Measurements from ENCODE around the gene SMIM36.
"Not testable (repeated sequence)": the region's sequence is repeated elsewhere in the genome, so short reads cannot be mapped to it uniquely, and the experiment has no call there.

SMIM36 gene

DNA sequence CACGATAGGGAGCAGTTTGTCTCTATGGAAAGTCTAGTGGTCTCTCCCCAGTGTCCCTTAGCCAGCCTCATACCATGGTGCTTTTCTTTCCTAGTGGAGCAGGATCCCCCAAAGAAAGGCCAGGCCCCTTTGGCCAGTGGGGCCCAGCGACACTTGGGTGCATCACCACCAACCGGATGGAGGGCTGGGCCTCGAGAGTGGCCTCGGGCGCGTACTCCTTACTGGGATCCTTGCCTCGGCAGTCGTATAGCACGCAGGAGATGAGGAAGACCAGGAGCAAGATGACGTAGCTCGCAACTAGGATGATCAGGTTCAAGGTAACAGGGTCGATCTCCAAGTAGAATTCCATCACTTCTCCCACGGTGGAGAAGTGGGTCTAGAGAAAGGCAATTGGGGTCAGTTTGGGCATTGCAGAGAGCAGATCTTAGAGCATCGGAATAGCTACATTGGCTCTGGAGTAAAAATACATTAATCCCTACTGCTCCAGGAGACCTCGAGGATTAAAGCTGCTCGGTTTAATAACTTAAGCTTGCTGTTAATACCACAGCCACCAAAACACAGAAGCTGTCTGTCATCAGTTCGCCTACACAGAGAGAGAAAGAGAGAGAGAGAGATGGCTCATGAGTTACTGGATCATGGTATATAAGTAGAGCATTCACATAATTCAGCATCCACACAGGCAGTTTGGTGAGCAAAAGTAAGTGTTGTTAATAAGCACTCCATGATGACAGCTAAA lies at the start of gene SMIM36:
SMIM36 (minus strand) TSS at position 467 of the 736 bp plus-strand sequence.
- DNase-seq (ENCODE audit: low read depth in 2 of 2), result no peak

GRCh38 chr17:55555772-55556171 lies 44.5 kb upstream of the SMIM36 start:
- no peak for DNase-seq (ENCODE audit: low read depth in 2 of 2)

DNA sequence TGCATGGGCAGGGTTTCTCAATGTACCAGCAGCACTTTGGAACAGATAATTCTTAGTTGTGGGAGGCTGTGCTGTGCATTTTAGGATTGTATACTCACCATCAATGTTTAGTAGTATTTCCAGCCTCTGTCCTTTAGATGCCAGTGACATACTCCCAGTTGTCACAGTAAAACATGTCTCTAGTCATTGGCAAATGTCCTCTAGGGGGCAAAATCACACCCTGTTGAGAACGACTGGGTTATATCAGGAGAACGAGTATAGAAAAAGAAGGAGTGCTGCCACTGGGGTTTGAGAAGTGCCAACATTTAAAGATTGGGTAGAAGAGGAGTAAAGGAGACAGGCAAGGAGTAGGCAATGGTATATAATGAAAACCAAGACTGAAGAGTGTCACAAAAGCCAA lies 37.9 kb upstream of the SMIM36 start:
- no peak for DNase-seq (ENCODE audit: low read depth in 2 of 2)

DNA sequence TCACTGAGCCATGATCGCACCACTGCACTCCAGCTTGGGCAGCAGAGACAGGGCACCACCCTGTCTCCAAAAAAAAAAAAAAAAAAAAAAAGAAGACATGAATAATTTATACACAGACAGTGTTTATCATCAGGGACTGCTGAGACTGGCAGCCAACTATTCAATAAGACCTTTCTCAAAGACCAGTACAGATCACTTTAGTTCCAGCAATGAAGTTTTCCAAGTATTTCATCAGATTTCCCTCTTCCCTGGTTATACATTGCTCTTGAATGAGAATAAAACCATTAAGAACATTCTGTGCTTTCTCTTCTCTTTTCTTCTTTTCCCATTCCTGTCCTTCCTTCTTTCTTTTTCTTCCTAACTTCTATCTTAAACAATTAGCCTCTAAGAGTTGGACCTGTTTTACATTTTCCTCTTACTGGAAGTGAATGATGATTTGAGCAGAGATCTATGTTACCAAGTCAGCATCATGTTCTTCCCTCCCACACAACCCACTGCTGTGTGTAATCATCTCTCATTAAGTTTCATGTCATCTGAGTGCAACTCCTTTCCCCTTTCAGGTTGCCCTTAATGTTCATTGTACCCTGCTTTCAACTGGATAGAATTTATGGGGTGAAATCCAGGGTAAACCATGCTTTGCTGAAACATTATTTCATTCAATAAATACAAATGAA lies 35.9 kb upstream of the SMIM36 start:
- DNase-seq (ENCODE audit: low read depth in 2 of 2), result no peak

DNA sequence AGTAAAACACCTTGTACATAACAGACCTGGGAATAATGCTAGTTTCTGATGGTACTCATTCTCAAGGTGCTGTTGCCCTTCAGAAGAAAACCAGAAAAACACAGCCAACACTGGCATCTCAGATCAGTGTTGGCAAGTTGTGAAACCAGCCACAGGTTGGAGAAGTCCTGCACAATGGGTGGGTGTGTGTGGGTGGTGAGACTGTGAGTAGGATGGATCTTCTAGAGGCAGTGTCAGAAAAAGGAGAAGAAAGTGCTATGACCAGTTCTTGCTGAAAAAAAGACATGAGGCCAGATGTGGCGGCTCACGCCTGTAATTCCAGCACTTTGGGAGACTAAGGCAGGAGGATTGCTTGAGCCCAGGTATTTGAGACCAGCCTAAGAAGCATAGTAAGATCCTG lies 35.2 kb upstream of the SMIM36 start:
- DNase-seq (ENCODE audit: low read depth in 2 of 2), result no peak

- no peak for DNase-seq (ENCODE audit: low read depth in 2 of 2)
Observed at GRCh38 chr17:55545806-55546205, 34.6 kb upstream of the SMIM36 start.

GRCh38 chr17:55543709-55544108 lies 32.5 kb upstream of the SMIM36 start:
- DNase-seq (ENCODE audit: low read depth in 2 of 2), result no peak

DNA sequence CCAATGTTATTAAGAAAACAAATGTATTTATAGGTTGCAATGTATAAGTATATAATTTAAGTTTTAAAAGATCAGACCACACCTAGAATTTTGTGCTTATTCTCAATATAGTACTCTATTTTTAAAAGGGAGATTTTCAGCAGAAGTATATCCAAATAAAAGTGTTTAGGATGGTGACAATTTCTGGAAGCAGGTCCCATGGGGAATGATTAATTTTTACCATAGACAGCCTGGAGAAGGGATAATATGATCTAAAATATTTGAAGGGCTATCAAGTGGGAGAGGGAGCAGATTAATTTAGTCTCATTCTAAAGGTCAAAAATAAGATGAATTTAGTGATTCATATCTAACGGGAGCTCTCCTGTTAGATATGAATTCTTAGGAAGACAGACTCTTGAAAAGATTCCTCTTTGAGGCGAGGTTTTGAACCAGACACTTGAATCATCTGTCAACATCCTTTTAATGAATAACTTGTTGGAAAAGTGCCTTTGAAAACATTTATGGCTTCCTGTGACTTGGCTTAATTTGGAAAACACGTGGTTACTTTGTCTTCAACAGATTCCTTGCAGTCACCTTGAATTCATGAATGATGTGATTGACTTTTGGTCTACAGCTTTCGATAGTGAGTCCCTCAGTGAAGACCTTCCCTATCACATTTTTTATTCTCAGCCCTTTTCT lies 29.3 kb upstream of the SMIM36 start:
- DNase-seq (ENCODE audit: low read depth in 2 of 2), result no peak

- no peak for DNase-seq (ENCODE audit: low read depth in 2 of 2)
Observed at GRCh38 chr17:55536205-55536604, 25.0 kb upstream of the SMIM36 start.

- no peak for DNase-seq (ENCODE audit: low read depth in 2 of 2)
Observed at GRCh38 chr17:55533608-55534007, 22.4 kb upstream of the SMIM36 start.

GRCh38 chr17:55532670-55533069 lies 21.4 kb upstream of the SMIM36 start:
- no peak for DNase-seq (ENCODE audit: low read depth in 2 of 2)

- no peak for DNase-seq (ENCODE audit: low read depth in 2 of 2)
Observed at GRCh38 chr17:55531053-55531728, 19.9 kb upstream of the SMIM36 start.

DNA sequence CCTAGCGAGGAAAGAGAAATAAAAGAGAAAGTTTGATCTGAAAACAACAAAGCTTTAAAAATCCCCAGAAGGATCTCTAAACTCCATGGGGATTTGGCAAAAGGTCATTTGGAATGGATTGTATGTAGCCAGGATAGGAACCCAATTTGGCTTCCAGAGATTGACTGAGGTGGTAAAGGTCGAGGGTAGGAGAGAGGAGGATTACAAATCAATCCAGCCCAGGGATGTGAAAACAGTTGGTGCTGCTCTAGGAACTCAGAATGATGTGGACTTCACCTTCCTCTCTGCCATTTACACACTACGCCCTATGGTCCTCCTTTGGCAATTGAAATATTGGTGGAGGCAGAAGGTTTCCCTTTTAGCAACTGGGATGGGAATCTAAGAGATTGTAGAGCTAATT lies 18.8 kb upstream of the SMIM36 start:
- DNase-seq (ENCODE audit: low read depth in 2 of 2), result no peak

DNA sequence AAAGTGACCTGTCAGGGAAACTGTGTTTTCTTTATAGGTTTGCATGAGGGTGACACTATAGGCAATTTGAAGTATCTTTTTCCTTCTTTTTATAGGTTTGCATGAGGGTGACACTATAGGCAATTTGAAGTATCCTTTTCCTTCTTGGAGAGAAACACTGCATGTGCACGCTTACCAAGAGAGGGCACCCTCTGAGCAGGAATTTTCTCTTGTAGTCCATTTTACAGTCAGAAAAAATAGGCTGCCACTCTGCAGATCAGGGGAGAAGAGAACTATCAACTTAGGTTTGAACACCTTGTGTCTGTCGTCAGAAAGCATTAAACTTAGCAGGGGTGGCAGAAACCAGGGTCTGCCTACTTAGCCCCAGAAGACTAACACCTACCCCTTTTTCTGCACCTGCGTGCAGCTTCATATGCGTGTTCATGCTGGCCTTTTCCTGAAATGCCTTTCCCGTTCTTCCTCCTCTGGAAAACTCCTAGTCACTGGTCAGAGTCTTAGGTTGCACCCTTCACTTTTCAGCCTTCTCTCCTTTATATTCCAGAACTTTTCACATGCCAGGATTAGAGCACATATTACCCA lies 16.4 kb upstream of the SMIM36 start:
- no peak for DNase-seq (ENCODE audit: low read depth in 2 of 2)

DNA sequence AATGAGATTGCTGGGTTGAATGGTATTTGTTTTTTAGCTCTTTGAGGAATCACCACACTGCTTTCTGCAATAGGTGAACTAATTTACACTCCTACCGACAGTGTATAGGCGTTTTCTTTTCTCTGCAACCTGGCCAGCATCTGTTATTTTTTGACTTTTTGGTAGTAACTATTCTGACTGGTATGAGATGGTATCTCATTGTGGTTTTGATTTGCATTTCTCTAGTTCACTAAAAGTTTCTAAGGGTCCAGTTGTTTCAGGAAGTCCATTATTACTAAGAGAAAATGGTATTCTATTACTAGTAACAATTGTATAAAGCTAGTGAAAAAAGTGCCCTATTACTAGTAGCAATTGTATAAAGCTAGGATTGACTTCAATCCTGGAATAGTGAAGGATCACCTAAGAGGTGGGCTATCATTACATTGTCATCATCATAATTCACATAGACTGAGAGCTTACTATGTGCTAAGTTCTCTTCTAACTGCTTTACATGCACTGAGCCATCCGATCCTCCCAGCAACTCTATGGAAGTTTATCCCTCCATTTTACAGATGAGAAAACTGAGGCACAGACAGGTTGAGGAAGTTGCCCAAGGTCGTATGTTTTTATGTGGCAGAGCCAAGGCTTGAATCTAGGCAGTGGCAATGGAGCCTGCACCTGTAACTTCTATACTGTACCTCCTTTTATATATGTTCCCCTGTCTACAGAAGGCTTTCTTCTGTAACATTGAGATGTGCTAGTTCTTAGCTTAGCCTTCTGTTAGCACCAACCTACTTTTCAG lies 13.4 kb upstream of the SMIM36 start:
- no peak for DNase-seq (ENCODE audit: low read depth in 2 of 2)

DNA sequence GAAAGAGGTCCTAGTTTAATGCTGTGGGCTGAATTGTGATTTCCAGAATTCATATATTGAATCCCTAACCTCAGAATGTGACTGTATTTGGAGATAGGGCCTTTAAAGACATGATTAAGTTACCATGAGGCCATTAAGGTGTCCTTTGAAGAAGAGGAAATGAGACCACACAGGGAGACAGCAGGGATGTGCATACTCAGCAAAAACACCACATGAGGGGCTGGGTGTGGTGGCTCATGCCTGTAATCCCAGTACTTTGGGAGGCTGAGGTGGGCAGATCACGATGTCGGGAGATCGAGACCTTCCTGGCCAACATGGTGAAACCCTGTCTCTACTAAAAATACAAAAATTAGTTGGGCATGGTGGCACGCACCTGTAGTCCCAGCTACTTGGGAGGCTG lies 11.8 kb upstream of the SMIM36 start:
- DNase-seq (ENCODE audit: low read depth in 2 of 2), result not testable (repeated sequence)

DNA sequence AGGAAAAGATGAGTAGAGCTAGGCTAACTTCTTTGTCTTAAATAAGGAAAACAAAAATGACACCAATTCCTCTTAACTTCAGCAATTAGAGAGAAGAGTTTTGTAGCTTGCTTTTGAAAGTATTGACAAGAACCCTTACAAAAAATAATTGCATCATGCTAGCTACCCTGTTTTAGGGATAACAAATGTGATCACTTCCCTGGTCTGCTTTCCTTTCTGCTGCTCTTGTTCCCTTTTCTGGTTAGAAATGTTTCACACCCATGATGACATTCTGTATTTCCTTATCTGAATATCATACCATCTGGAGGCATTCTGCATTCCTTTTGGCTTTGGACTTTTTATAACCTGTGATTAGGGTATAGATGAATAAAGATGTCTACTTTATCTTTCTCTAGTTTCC lies 9.9 kb upstream of the SMIM36 start:
- no peak for DNase-seq (ENCODE audit: low read depth in 2 of 2)

DNA sequence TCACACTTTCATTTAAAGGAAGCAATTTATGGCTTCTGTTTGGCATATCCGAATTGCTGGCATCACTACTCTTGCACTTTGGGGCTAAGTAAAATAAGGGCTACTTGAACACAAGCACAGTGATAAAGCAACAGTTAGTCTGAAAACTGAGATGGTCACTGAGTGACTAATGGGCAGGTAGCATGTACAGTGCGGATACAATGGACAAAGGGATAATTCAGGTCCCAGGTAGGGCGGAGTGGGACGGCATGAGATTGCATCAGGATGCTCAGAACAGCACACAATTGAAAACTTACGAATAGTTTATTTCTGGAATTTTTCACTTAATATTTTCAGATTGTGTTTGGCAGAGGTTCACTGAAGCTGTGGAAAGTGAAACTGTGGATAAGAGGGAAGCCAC lies 9.2 kb upstream of the SMIM36 start:
- DNase-seq (ENCODE audit: low read depth in 2 of 2), result no peak

GRCh38 chr17:55518510-55518909 lies 7.3 kb upstream of the SMIM36 start:
- DNase-seq (ENCODE audit: low read depth in 2 of 2), result no peak

DNA sequence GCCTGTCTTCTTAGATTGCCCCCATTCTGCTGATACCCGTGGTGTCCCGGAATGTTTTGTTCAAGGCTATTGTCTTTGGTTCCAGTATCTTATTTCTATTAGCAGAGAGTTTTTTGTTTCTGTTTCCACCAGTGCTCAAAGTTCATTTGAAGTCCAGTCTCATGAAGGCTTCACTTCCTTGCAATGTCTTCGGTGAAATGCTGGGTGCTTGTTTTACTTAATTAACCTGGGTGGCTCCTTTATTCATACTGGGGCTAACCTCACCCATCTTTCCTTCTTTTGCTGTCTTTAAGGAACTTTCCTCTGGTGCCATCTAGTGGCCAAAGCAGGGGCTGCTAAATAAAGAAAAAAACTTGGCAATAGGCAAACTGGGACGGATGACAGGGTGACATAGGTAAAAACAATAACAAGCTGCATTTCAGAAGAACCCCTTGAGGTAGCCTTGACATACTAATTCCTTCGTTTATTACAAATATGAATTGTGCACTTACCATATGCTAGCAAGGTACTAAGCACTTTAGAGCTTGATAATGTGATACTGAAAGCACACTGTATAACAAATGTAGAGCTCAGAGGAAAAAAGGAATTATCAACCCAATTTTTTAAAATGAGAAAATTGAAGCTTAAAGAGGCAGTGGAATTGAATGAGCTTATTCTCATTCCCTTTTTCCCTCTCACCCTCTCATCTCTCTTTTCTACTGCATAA lies 2.8 kb upstream of the SMIM36 start:
- peak; percentile 19 to 55 for DNase-seq (ENCODE audit: low read depth in 2 of 2)

GRCh38 chr17:55507669-55508068 lies 3.6 kb downstream of the SMIM36 start:
- DNase-seq (ENCODE audit: low read depth in 2 of 2), result not testable (repeated sequence)

Measured in stimulated activated CD8-positive, alpha-beta memory T cell treated with anti-CD3 and anti-CD28 coated beads, Interleukin-2, amount 100 ng/mL, for 48 hours (primary cell).